AG04450 (cell line): ENCODE data around the gene SLC35G6. TPM values are rescaled to one million over a fixed set of nuclear protein-coding genes. Genes with fewer than 3 reads are reported as not detected.

ENCODE experiments used
- CTCF ChIA-PET: fragments of 300-600, 350-600 bp; formaldehyde crosslinking; extraction: SDS; loops from one replicate; lab custom pipeline; 2022; ENCODE audit warnings: antibody characterized with exemption, inconsistent platforms; lab: Charles Lee
- POLR2A ChIA-PET: fragments of 350-600 bp; formaldehyde crosslinking; extraction: SDS; loops from one replicate; lab custom pipeline; 2021; ENCODE audit warnings: antibody characterized with exemption, inconsistent platforms; lab: Yijun Ruan, JAX
- DNase-seq: peaks from one replicate; pipeline ENCODE4 v3.0.0-alpha.2; 2011; ENCODE audit warnings: low read depth, low spot score
- H3K27ac ChIP-seq: one replicate; pipeline ENCODE4 v1.5.1; 2012; ENCODE audit warnings: low read depth, low read length, control low read depth
- H3K27me3 ChIP-seq: one replicate; pipeline ENCODE4 v1.6.0; 2012; ENCODE audit warnings: low read length; ENCODE audit not compliant: control insufficient read depth, insufficient read depth
- H3K4me3 ChIP-seq: 2 replicates; pipeline ENCODE4 v1.5.1; 2011; ENCODE audit warnings: mild to moderate bottlenecking, low read depth, low read length, control low read depth
- H3K9me3 ChIP-seq: 2 replicates; pipeline ENCODE4 v1.5.1; 2012; ENCODE audit warnings: low read length; ENCODE audit not compliant: control insufficient read depth, insufficient read depth
- polyA plus RNA-seq: library from polyadenylated mRNA; depleted of rRNA; stranded (reverse); fragments of >200 nt; gene quantifications from 2 replicates; pipeline ENCODE4 v1.2.3, GENCODE V29; 2011
- TF ChIP-seq, protein P1 (sequence below): IDR thresholded peaks from 2 replicates; pipeline ENCODE4 v1.5.1; 2011; ENCODE audit warnings: low read depth, low read length, control low read depth, inconsistent platforms

The SLC35G6 gene
- polyA plus RNA-seq, 1 experiment: not detected

DNA sequence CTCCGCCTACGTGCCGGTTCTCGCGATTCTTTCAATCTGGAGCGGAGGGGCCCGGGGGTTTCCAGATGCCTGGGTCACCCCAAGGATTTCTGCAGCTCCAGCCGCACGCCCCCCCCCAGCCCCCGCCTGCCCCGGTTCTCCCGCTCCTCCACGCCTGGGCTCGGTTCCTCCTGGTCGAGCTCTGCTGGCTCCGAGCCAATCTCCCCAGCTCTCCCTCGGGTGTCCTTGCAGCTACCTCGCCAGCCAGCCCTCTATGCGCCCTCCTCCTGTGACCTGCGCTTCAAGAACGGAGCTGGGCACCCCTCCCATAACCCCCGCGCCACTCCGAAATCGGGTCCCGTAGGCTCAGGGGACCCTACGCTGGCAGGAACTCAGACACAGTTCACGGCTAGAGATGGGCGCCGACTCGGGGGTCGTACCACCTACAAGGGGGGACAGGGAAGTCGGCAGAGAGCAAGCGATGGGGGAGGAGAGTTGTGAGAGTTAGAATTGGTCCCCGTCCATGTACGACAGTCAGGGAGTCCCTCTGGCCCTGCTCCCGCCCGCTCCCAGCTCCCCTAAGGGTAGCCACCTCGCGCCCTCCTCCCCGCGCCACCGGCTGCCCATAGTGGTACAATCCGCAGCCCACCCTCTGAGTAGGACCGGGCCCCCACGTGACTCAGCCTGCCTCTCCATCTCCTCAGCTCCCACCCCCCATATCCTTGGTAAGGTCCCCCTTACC, 41.0 kb upstream of the SLC35G6 start:
- peaks cover 6% of the 10 kb centered on the region; the same call in 1 of the 2 replicates for H3K9me3 ChIP-seq
- peaks cover 31% of the 10 kb centered on the region for H3K27me3 ChIP-seq
- TF ChIP-seq, protein P1, sequence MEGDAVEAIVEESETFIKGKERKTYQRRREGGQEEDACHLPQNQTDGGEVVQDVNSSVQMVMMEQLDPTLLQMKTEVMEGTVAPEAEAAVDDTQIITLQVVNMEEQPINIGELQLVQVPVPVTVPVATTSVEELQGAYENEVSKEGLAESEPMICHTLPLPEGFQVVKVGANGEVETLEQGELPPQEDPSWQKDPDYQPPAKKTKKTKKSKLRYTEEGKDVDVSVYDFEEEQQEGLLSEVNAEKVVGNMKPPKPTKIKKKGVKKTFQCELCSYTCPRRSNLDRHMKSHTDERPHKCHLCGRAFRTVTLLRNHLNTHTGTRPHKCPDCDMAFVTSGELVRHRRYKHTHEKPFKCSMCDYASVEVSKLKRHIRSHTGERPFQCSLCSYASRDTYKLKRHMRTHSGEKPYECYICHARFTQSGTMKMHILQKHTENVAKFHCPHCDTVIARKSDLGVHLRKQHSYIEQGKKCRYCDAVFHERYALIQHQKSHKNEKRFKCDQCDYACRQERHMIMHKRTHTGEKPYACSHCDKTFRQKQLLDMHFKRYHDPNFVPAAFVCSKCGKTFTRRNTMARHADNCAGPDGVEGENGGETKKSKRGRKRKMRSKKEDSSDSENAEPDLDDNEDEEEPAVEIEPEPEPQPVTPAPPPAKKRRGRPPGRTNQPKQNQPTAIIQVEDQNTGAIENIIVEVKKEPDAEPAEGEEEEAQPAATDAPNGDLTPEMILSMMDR: no peak
- ChIA-PET POLR2A (interaction anchor here (0.8 kb wide), 1 partner anchor 44 kb away, joined by 4 read pairs; the partner anchor contains the start of gene POLR2A), CTCF (interaction anchor here (0.6 kb wide), 1 partner anchor 8 kb away, joined by 3 read pairs; no protein-coding TSS in a partner anchor)
- peak overlapping the region; percentile 56 for H3K4me3 ChIP-seq
- DNase-seq: no peak
- no peak overlapping the region for H3K27ac ChIP-seq

DNA sequence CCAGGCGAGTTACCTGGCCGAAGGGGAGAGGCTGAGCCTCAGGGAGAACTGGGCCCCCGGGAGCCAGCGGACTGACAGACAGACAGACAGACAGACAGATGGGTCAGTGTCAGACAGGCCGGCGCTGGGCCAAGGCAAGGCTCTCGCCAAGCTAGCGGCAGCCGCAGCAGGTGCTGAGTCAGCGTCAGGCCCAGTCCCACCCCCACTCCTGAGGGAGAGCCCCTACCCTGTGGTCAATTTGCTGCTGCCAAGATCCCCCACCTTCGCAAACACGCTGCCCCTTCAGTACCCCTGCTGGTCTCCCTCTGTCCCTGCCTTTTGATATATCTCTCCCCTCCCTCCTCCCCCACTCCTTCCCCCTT, 40.4 kb upstream of the SLC35G6 start:
- ChIA-PET CTCF (interaction anchor here (0.6 kb wide), 3 partner anchors 8 to 55 kb away, joined by 3 to 6 read pairs (median 4); no protein-coding TSS in a partner anchor), POLR2A (interaction anchor here (0.6 to 1.0 kb wide), 2 partner anchors 35 to 37 kb away, joined by 3 to 4 read pairs; no protein-coding TSS in a partner anchor)
- H3K4me3 ChIP-seq: peak overlapping the region; percentile 56
- TF ChIP-seq, protein P1: no peak
- no peak for DNase-seq
- H3K27me3 ChIP-seq: peaks cover 31% of the 10 kb centered on the region
- peaks cover 4% of the 10 kb centered on the region; the same call in 1 of the 2 replicates for H3K9me3 ChIP-seq
- no peak overlapping the region for H3K27ac ChIP-seq

DNA sequence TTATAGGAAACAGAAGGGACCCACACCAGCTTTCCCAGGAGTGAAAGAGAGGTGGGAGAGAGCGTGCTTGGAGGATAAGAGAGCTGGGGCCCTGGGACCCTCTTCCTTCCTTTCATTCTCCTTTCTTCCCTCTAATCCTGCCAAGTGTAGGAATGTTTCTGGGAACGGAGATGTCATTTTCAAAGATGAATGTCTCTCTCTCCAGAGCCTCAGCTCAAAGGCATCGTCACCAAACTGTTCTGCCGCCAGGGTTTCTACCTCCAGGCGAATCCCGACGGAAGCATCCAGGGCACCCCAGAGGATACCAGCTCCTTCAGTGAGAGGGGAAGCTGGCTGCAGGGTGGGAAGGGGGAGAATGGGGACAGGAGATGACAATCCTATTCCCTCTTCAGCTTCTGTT, 40.0 kb upstream of the SLC35G6 start:
- Histone ChIP-seq H3K4me3 (no peak overlapping the region), H3K9me3 (no peaks in the 10 kb centered on the region; the same call in 1 of the 2 replicates), H3K27me3 (peaks cover 30% of the 10 kb centered on the region), H3K27ac (peak overlapping the region; percentile 21)
- CTCF ChIA-PET: interaction anchor here (0.6 kb wide), 2 partner anchors 19 to 55 kb away, joined by 4 to 6 read pairs; no protein-coding TSS in a partner anchor
- TF ChIP-seq, protein P1: no peak
- POLR2A ChIA-PET: interaction anchor here (0.6 to 1.0 kb wide), 2 partner anchors 36 kb away, joined by 3 to 4 read pairs; no protein-coding TSS in a partner anchor
- no peak for DNase-seq

DNA sequence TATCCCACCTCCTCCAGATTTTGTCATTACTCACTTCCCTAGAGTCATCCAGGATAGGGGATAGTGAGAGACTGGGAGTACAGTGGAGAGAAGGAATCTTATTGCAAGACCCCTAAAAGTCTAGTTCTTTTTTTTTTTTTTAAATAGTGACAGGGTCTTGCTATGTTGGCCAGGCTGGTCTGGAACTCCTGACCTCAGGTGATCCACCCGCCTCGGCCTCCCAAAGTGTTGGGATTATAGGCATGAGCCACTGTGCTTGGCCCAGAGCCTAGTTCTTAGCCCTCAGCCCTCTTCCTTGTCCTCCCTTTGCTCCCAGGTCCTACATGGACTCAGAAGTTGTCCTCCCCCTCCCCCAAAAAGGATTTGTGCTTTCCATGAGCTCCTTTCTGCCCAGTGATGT, 39.1 kb upstream of the SLC35G6 start:
- H3K27ac ChIP-seq: no peak overlapping the region
- POLR2A ChIA-PET: no interaction called here
- no peaks in the 10 kb centered on the region; the same call in 1 of the 2 replicates for H3K9me3 ChIP-seq
- H3K4me3 ChIP-seq: no peak overlapping the region
- no peak for DNase-seq
- TF ChIP-seq, protein P1: no peak
- H3K27me3 ChIP-seq: peaks cover 36% of the 10 kb centered on the region
- CTCF ChIA-PET: interaction anchor here (1.9 kb wide), 1 partner anchor 118 kb away, joined by 6 read pairs; no protein-coding TSS in a partner anchor
